Measurements from ENCODE around the gene PLA2G4C.
"Not testable (repeated sequence)": the region's sequence is repeated elsewhere in the genome, so short reads cannot be mapped to it uniquely, and the experiment has no call there.

PLA2G4C gene

DNA sequence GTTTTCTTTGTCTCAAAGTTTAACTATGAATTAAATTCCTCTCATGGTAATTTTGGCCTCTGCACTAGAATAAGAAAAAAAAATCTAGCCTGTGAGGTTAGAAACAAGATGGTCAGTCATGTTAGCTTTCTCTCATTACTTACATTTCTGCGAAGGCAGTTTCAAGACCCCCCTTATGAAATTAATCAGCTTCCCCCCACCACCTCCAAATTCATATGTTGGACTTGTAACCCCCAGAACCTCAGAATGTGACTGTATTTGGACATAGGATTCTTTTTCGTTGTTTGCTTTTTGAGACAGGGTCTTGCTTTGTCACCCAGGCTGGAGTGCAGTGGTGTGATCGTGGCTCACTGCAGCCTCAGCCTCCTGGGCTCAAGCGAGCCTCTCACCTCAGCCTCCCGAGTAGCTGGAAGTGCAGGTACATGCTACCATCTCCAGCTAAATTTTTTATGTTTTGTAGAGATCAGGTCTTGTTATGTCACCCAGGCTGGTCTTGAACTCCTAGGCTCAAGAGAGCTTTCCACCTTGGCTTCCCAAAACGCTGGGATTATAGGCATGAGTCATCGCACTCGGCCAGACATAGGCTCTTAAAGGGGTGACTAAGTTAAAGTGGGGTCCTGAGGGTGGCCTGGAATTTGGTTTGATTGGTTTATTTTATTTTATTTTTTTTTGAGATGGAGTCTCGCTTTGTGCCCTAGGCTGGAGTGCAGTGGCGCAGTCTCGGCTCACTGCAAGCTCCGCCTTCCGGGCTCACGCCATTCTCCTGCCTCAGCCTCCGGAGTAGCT lies 1.4 kb downstream of the PLA2G4C start:
- DNase-seq: no peak

DNA sequence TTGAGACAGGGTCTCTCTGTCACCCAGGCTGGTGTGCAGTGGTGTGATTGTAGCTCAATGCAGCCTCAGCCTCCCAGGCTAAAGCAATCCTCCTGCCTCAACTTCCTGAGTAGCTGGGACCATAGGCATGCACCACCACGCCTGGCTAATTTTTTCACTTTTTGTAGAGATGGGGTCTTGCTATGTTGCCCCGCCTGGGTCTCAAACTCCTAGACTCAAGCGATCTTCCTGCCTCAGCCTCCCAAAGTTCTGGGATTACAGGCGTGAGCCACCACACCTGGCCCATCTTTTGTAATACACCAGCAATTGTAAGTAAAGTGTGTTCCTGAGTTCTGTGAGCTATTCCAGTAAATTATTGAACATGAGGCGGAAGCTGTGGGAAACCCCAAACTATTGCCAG lies 6.7 kb downstream of the PLA2G4C start:
- no peak for DNase-seq

GRCh38 chr19:48102870-48103751 lies 7.5 kb downstream of the PLA2G4C start:
- peak; percentile 69 for DNase-seq

DNA sequence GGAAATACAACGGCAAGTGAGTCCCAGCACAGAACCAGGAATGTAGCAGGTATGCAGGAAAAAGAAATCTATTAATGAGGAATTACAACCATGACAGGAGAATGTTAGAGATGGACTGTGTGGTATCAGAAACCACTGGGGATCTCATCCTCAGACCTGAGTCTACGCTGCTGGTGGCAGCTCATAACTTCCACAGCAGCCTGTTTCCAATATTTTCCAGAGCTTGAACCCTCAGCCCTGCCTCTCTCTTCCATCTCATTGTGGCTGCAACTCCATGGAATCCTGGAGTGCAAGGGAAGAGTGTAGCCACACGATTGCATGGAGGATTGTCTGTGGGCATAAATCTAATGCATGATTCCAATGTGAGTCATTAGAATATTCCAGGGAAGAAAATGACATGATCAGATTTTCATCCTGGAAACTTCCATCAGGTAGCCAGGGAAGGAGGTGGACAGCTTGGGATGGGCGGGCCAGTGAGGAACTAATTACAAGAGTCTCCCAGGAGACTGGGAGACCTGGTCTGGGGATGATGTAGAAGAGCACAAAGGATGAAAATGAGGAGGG lies 14.9 kb downstream of the PLA2G4C start:
- no peak for DNase-seq

GRCh38 chr19:48094855-48095203 lies 15.8 kb downstream of the PLA2G4C start:
- no peak for DNase-seq

- no peak for DNase-seq
These were observed 16.3 kb downstream of the PLA2G4C start for GRCh38 chr19:48094129-48094854.

DNA sequence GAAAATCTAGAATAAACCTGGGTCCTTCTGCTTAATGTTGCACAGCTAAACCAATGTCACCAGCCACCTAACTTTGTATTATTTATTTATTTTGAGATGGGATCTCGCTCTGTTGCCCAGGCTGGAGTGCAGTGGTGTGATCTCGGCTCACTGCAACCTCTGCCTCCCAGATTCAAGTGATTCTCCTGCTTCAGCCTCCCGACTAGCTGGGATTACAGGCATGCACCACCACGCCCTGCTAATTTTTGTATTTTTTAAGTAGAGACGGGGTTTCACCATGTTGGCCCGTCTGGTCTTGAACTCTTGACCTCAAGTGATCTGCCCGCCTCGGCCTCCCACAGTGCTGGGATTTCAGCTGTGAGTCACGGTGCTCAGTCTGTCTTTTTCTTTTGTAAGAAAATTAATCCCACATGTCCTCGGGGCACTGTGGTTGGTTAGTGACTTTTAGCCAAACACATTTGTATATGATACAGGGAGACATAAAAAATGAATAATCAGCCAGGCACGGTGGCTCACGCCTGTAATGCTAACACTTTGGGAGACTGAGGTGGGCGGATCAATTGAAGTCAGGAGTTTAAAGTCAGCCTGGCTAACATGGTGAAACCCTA lies 19.4 kb downstream of the PLA2G4C start:
- DNase-seq: not testable (repeated sequence)

DNA sequence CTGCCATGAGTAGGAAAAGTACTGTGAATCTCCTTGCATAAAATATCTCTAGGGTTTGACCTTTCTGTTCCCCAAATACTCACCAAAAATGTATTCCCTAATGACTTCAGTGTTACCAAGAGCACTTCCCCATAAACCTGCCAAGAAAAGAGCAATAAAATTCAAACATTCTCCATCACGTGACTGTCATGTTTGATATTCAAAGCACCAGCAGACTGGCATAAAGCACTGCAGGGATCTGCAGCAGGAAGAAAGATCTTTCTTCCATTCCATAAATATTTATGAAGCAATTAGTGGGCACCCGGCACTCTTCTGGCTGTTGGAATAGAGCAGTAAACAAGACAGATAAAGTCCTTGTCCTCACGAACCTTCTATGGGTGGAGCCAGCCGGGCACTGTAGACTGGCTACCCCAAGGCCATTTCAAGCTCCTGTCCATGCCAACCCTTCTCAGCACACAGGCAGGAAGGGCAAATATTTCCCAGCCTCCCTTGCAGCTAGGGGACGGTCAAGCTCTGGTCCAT lies 20.3 kb downstream of the PLA2G4C start:
- DNase-seq: no peak

- DNase-seq: not testable (repeated sequence)
These were observed 21.6 kb downstream of the PLA2G4C start for GRCh38 chr19:48088991-48089390.

- no peak for DNase-seq
These were observed 24.4 kb downstream of the PLA2G4C start for GRCh38 chr19:48085904-48086864.

DNA sequence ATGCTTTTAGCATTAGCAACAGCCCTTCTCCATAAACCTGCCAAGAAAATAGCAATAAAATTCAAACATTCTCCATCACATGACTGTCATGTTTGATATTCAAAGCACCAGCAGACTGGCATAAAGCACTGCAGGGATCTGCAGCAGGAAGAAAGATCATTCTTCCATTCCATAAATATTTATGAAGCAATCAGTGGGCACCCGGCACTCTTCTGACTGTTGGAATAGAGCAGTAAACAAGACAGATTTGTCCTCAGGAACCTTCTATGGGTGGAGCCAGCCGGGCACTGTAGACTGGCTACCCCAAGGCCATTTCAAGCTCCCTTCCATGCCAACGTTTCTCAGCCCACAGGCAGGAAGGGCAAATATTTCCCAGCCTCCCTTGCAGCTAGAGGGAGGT lies 25.5 kb downstream of the PLA2G4C start:
- no peak for DNase-seq

DNA sequence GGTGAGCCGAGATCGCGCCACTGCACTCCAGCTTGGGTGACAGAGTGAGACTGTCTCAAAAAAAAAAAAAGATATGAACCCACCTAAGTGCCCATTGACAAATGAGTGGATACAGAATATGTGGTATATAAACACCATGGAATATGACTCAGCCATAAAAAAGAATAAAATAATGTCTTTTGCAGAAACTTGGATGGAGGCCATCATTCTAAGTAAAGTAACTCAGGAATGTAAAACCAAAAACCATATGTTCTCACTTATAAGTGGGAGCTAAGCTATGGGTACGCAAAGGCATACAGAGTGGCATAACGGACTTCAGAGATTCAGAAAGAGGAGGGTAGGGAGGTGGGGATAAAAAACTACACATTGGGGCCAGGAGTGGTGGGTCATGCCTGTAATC lies 29.5 kb downstream of the PLA2G4C start:
- DNase-seq: no peak

GRCh38 chr19:48070177-48070769 lies 40.3 kb downstream of the PLA2G4C start:
- DNase-seq: not testable (repeated sequence)

DNA sequence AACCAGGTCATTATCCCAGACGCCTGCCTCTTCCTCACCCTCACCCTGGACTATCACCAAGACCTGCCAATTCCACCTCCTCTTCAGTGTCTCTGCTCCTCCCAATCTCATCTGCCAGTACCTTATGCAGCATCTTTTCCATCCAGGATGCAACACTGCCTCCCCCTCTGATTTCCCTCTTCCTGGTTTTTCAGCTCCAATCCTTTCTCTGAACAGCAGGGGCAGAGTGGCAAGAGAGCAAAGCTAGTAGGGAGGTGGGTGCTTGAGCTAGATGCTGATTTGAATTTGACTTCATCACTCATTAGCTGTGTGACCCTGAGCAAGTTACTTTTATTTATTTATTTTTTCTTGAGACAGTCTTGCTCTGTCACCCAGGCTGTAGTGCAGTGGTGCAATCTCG lies 41.2 kb downstream of the PLA2G4C start:
- no peak for DNase-seq

GRCh38 chr19:48064509-48064908 lies 46.1 kb downstream of the PLA2G4C start:
- no peak for DNase-seq

GRCh38 chr19:48061401-48062344 lies 48.9 kb downstream of the PLA2G4C start:
- no peak for DNase-seq

- no peak for DNase-seq
These were observed 50.2 kb downstream of the PLA2G4C start for GRCh38 chr19:48060381-48060780.

GRCh38 chr19:48059331-48059730 lies 51.3 kb downstream of the PLA2G4C start:
- DNase-seq: no peak

- DNase-seq: no peak
These were observed 56.8 kb downstream of the PLA2G4C start for GRCh38 chr19:48053856-48054255.

DNA sequence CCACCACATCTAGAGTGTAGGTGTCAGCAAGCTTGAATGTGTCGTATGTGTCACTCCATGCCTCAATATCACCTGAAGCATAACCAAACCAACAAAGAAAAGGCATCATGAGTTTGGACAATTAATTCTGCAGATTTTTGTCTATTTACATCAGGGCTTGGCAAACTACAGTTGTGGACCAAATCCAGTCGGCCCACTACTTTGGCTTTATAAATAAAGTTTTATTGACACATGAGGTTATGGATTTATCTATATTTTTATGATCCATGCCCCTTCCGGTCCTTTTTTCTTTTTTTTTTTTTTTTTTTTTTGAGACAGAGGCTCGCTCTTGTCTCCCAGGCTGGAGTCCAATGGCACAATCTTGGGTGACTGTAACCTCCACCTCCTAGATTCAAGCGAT lies 57.5 kb downstream of the PLA2G4C start:
- no peak for DNase-seq
